Middle frontal gyrus (tissue), 1 donor: ENCODE data around the gene BCAT1.
"Not testable (repeated sequence)": the region's sequence is repeated elsewhere in the genome, so short reads cannot be mapped to it uniquely, and the experiment has no call there.

Source experiments
- DNase-seq: peaks from one replicate; pipeline ENCODE4 v3.0.0-alpha.2; 2015; ENCODE audit warnings: low spot score; ENCODE audit errors: extremely low spot score

BCAT1 gene

DNA sequence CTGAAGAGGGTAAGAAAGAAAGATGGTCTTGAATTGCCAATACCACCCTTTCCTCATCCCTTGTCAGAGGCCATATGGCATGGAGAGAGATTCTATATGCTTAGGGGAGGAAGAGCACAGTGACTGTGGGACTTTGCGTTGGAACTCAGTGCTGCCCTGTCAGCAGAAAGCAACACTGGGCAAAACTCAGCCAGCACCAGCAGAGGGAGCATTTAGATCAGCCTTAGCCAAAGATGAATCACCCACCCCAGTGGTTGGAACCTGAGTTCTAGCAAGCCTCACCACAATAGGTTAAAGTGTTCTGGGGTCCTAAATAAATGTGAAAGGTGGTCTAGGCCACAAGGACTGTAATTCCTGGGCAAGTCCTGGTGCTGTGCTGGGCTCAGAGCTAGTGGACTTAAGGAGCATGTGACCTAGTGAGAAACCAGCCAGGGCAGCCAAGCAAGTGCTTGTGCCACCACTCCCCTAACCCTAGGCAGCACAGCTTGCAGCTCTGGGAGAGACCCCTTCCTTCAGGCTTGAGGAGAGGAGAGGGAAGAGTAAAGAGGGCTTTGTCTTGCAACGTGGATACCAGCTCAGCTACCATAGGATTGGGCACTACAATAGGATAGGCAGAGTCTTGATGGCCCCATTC, 11.4 kb upstream of the BCAT1 start:
- no peak for DNase-seq

- not testable (repeated sequence) for DNase-seq
These were observed 7.5 kb upstream of the BCAT1 start for GRCh38 chr12:24956351-24956750.

DNA sequence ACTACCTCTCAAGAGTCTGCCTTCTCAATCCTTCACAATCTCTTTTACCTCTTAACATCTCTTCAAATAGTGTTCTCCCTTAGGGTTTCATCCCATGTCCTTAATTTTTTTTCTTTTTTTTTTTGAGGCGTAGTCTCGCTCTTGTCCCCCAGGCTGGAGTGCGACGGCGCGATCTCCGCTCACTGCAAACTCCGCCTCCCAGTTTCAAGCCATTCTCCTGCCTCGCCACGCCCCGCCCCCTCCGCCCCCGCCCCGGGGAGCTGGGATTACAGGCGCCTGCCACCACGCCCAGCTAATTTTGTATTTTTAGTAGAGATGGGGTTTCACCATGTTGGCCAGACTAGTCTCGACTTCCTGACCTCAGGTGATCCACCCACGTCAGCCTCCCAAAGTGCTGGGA, 7.0 kb upstream of the BCAT1 start:
- no peak for DNase-seq

DNA sequence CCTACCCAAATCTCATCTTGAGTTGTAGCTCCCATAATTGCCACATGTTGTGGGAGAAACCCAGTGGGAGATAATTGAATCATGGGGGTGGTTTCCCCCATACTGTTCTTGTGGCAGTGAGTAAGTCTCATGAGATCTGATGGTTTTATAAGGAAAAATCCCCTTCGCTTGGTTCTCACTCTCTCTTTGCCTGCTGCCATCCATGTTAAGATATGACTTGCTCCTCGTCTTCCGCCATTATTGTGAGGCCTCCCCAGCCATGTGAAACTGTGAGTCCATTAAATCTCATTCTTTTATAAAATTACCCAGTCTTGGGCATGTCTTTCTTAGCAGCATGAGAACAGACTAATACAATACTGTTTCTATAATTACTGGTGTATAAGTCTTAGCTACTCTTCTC, 6.5 kb upstream of the BCAT1 start:
- DNase-seq = no peak

GRCh38 chr12:24954261-24954660, 5.4 kb upstream of the BCAT1 start:
- no peak for DNase-seq

DNA sequence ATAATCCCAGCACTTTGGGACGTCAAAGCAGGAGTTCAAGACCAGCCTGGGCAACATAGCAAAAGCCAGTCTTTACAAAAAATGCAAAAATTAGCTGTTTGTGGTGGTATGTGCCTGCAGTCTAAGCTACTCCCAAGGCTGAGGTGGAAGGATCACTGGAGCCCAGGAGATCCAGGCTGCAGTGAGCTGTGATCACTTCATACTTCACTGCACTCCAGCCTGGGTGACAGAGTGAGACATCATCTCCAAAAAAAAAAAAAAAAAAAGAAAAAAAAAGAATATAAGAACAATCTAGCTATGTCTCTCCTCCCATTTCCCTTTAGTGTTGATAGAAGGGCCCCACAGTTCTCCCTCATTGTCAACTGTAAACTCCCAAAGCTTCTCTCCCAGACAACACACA, 3.5 kb upstream of the BCAT1 start:
- DNase-seq = no peak

DNA sequence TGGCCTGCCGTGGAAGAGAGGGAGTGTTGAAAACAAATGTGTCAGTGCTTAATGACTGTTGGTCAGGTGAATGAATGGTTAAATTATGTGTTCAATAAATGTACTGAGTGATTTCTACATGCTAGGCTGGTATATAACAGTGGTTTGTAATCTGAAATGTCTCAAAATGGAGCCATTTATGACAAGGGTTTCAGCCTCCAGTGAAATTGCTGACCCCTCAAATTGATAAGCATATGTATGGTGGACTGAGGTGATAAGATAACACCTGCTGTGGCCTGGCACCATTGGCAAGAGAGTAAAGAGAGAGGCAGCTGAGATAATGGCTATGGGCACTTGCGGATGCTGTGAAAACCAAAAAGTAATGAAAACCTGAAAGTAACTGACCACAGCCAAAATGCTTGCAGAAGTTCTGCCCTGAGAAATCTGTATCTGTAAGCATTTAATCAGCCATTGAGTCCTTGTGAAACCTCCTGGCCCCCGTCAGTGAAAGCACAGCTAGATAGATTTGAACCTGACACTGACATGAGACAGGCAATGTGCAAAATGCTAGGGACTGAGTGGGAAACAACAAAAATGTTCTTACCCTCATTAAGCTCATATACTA, 1.4 kb upstream of the BCAT1 start:
- no peak for DNase-seq

DNA sequence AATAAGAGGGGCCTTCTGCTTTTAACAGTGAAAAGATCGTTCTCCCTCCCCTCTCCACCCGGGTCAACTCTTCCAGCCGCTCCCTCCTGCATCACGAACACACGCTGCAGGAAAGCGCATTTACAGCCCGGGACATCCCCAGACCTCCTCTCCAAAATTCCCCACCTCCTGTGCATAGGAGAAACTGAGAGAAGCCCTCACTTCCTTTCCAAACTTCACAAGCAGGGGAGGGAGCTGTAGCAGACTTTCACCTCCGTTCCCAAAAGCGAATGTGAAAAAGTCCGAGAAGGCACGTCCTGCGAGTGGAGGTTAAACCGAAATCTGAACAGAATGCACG, 513 bp downstream of the BCAT1 start:
- no peak for DNase-seq

GRCh38 chr12:24947541-24948419, 1.1 kb downstream of the BCAT1 start:
- DNase-seq = no peak

- no peak for DNase-seq
These were observed 3.1 kb downstream of the BCAT1 start for GRCh38 chr12:24945845-24946244.

- DNase-seq = no peak
These were observed 3.9 kb downstream of the BCAT1 start for GRCh38 chr12:24945039-24945438.

DNA sequence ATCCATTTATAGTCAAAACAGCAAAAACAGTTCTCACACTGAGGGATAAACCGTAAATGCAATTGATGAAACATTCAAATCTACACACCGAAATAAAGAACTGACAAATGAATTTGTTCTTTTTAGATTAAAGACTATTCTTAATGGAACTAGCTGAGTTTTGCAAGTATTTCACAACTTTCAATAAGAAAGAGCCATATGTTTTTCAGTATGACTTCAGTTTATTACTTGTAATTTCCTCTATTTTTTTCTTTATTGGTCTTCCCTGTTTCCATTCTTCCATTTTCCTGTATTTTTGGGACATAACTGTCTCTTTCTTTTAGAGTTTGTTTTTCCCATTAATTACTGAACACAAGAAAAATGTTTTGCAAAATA, 4.3 kb downstream of the BCAT1 start:
- DNase-seq = no peak

DNA sequence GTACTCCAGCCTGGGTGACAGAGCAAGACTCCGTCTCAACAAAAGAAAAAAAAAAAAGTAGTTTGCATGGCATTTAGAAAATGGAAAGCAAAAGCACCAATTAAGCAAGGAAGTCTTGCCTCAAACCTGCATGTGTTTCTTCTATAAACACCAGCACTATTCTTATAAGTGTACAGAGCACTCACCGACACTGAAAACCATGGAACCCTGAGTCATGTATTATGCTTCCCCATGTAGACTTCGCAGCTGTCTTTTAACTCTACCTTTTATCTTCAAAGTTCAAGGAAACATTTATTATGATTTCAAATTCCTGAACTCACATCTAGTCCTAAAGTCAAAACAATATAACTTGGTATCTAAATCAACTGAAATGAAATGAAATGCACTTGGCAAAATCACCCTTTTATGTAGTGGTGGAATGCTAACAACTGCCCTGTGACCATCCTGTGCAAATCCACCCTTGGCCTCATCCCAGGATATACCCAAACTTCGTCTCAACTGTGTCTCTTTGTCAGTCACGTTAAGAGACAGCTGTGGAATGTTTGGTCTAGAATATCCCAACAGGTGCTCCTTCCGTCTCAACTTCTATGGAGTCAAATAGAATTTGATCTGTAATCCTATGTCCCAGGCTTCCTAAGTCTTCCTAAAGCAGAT, 4.8 kb downstream of the BCAT1 start:
- no peak for DNase-seq

GRCh38 chr12:24940157-24940556, 8.7 kb downstream of the BCAT1 start:
- DNase-seq = no peak

DNA sequence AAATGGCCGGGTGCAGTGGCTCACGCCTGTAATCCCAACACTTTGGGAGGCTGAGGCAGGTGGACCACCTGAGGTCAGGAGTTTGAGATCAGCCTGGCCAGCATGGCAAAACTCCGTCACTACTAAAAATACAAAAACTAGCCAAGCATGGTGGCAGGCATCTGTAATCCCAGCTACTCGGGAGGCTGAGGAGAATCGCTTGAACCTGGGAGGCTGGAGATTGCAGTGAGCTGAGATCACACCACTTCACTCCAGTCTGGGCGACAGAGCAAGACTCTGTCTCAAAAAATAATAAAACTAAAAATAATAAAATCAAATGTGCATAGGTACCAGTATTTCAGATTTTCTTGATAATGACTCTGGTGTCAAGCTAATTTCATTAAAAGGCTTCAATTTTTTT, 9.3 kb downstream of the BCAT1 start:
- not testable (repeated sequence) for DNase-seq

- no peak for DNase-seq
These were observed 10.6 kb downstream of the BCAT1 start for GRCh38 chr12:24938341-24938740.

DNA sequence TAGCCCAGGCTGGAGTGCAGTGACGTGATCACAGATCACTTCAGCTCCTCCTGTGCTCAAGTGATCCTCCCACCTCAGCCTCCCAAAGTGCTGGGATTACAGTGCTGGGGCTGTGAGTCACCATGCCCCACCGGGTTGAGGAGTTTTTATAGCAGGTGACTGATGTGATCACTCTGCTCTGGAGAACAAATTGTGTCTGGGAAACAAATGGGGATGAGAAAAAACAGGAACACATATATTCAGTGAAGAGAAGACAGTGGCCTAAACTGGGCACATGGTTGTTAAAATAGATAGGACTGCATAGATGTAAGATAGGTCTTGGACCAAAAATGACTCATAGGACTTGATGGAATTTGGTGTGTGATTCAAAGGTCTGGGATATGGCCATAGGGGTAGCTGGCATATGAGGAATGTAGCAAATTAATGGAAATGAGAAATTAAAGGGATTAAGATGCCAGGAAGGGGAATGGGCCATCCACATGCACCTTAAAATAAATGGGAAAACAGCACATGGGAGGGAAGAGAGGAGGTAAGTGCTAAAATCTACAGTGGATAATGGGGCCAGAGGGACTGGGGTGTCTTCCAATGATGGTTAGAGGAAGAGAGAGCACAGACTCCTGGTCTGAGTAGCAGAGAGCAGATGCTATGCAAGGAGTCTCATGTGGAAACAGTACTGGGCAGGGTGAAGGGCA, 11.2 kb downstream of the BCAT1 start:
- DNase-seq = no peak

DNA sequence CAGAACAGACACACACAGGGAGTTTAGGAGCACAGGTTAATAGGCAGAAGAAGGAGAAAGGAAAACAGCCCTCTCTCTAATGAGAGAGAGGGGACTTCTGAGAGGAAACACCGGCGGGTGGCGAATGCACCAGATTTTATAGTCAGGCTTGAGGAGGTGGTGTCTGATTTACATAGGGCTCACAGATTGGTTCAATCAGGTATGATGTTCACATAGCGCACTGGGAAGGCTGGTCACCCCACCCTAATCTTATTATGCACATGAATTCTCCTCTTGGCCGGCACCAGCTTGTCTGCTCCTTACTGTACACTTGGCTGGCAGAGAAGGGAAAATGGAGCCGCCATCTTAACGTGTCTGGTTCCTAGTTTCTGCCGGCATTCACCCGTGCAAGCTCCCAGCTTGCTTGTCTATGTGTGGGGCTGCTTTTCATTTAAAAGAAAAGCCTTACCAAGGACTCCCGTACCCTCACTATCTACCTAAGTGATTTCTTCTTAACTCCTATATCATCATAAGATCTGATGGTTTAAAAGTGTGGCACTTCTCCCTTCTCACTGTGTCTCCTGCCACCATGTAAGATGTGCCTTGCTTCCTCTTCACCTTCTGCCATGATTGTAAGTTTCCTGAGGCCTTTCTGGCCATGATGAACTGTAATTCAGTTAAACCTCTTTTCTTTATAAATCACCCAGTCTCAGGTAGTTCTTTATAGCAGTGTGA, 15.1 kb downstream of the BCAT1 start:
- no peak for DNase-seq

DNA sequence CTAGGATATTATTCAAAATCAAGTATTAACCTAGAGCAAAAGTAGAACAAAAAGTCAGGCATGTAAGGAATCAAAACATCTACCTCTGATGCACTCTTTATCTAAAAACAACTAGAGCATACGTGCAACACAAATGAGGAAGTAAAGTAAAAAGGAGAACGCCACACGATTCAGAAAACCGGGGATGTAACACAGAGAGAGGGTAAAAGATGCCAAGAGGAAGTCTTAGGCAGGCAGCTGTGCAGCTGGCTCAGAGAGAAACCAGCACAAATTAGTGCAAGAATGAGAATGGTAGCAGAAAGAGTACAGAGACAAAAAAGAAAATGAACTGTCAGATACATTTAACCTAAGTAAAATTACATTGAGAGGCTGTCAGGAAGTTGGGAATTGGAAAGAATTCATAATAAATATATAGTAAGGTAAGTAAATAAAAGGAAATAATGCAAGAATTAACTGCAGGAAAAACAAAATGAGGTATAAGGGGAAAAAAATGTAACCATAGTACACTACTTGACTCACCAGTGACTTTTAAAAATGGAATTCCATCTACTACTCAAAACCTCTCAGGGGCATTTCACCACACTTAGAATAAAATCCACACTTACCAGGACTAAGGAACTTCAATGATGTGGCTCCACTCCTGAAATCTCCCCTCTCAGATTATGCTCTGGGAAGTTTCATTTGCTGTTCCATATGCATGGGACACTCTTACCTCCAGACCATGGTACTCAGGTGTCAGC, 17.1 kb downstream of the BCAT1 start:
- no peak for DNase-seq

DNA sequence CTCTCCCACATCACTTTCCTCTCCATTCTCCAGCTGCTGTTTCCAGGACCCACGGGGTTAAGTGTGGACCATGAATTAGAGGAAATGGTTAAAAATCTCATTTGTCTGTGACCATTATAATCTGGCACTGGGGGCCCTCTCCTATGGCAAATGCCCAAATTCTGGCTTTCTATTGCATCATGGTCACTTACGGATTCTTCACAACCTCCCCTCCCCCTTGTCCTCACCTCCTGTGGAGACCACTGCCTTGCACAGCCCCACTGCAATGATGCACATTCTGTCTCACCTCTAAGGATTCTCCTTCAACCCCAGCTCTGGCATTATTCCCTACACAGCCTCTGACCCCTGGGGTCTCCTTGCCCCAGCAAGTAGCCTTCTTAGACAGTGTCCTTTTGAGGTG, 18.9 kb downstream of the BCAT1 start:
- DNase-seq = no peak
